Measurements from ENCODE around the gene TBL1XR1.
"Not testable (repeated sequence)": the region's sequence is repeated elsewhere in the genome, so short reads cannot be mapped to it uniquely, and the experiment has no call there.

The TBL1XR1 gene

DNA sequence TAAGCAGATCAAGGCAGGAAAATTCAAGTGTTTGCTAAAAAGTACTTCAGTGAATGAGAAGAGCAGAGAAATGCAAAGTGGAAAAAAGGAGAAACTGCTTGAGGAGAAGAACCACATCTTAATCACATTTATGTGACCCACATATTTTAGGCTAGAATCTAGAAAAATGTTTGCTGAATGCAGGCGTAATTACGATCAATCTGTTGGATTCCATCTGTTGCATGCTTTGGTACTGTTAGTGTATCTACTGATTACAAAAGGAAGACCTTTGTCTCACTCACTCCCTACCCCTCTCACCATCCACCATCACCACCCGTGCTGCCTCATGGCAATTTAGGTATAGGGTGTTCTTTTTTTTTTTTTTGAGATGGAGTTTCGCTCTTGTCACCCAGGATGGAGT, 9.7 kb upstream of the TBL1XR1 start:
- DNase-seq = no peak

DNA sequence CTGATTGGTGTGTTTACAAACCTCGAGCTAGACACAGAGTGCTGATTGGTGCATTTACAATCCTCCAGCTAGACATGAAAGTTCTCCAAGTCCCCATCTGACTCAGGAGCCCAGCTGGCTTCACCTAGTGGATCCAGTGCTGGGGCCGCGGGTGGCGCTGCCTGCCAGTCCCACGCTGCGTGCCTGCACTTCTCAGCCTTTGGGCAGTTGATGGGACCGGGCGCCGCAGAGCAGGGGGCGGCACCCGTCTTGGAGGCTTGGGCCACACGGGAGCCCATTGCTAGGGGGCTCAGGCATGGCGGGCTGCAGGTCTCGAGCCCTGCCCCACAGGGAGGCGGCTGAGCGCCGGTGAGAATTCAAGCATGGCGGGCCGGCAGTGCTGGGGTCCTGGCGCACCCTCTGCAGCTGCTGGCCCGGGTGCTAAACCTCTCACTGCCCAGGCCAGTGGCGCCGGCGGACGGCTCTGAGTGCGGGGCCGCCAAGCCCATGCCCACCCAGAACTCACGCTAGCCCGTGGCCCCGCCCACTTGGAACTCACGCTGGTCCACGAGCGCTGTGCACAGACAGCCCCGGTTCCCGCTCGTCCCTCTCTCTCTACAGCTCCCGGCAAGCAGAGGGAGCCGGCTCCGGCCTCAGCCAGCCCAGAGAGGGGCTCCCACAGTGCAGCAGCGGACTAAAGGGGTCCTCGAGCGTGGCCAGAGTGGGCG, 6.6 kb upstream of the TBL1XR1 start:
- no peak for DNase-seq

- DNase-seq = not testable (repeated sequence)
Measured at GRCh38 chr3:177203016-177203415, 5.7 kb upstream of the TBL1XR1 start.

GRCh38 chr3:177201700-177202397, 4.6 kb upstream of the TBL1XR1 start:
- peak; percentile 63 to 79 for DNase-seq

- DNase-seq = peak; percentile 6 to 56
Measured at GRCh38 chr3:177199206-177199760, 2.0 kb upstream of the TBL1XR1 start.

DNA sequence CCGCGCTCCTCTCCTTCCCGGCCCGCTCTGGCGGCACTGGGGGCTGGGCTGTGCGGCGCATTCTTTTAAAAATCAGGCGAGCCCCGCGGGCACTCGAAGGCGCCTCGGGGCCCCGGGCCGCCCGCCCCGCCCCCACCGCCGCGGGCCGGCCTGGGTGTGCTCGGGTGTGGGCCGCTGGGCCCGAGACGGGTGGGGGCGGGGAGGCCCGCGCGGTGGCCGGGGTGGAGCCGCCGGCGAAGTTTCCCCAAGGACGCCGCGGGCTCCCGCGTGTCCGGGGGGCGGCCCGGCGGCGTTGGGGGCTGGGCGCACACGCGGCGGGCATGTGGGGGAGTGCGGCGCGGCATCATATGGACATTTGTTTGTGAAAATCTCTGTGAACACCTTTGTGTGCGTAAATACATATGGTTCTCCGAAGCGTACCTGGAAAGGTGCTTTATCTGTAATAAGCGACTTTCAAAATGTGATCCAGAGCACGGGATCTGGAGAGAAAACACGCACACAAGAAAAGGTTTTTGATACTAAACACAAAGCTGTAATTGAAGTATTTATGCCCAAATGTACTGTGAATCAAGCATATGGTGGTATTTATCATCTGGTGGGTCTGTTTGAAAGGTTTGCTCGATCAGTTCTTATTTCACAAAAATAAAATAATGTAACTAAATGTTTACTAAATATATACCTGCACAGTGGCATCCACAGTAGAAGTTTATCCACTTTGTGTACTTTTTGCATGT, 612 bp upstream of the TBL1XR1 start:
- DNase-seq = no peak

DNA sequence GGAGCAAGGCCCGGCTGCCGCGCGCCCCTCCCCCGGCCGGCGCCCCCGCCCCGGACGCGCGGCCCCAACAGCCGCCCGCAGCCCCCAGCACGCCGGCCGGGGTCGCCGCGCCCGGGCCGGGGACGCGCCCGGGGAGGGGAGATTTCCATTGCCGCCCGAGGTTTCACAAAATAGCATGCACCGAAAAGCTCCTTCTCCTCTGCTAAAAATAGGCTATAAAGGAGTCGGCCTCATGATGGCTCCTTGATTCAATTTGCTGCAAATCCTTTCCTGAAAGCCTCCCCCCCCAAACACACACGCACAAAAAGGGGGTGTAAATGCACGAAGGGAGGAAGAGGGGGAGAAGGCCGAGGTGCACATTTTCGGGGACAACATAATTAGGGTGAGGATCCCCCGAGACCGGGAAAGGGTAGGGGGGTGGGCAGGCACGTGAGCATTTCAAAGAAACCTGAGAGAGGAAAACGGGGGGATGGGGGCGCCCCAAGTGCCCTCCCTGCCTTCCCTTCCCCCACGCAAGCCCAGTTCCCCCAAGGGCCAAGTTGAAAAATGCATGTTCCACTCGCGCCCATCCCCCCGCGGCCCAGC, 734 bp downstream of the TBL1XR1 start:
- DNase-seq = peak; percentile 37 to 60

- peak; percentile 45 to 64 for DNase-seq
Measured at GRCh38 chr3:177196008-177196455, 1.2 kb downstream of the TBL1XR1 start.

- DNase-seq = peak in 1 of 2 donors; percentile 37
Measured at GRCh38 chr3:177195242-177195991, 1.9 kb downstream of the TBL1XR1 start.

DNA sequence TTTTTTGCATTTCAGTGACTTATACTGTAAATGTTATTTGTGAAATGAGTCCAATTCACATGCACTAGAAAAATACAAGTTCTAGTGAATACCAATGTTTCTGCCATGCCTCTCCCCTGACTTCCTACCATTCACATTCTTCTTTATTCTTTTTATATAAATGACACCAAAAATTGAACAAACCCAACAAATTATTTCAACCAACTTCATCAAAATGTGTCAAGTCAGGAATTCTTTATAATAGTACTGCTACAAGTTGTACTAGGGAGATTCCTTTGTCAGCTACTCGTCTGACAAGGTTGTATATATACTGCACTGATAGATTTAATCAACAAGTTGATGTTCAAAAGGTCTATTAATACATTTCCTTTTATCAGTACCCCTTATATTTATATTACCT, 3.0 kb downstream of the TBL1XR1 start:
- DNase-seq = no peak

- DNase-seq = no peak
Measured at GRCh38 chr3:177193688-177194268, 3.5 kb downstream of the TBL1XR1 start.

DNA sequence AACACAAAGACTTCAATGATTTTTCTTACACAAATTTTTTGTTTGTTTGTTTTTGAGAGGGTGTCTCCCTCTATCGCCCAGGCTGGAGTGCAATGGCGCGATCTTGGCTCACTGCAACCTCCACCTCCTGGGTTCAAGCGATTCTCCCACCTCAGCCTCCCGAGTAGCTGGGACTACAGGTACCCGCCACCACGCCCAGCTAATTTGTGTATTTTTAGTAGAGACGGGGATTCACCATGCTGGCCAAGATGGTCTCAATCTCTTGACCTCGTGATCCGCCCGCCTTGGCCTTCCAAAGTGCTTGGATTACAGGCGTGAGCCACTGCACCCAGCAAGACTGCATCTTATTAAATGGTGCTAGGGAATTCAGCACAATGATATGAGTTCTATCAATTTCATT, 4.0 kb downstream of the TBL1XR1 start:
- DNase-seq = not testable (repeated sequence)

DNA sequence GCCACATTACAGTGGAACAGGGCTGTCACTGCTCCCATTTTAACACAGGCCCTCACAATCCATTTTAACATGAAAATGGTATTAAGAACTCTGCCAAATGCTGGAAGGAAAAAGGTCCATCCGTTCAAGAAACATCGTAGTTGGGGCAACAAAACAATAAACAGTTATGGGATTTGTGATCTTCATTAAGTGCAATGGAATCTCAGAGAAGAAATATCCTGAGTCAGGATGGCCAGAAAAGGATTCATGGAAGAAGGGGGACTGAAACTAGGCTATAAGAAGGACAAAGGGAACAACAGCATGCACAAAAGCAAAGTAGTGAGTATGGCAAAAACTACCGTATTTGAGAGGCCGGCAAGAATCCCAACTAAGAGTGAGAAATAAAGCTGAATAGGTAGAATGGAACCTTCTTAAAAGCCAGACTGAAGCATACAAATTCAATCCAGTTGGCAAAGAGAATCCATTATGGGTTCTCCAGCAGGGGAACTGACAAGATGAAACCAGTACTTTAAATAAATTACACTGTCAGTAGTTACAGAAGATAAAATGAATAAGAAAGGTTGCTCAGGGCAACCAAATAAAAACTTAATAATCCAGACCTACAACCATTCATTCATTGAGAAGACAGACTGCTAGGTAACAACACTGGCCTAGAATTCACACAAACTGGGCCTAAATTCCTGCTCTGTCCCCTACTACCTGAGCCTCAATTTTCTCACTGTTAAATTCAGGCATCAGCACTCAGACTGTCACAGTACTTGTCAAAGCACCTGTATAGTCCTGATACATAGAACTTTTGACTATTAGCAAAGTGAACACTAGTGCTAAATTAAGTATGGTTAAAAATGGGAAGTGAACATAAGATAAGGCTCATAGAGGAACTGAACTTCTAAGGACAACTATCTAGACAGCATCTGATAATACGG, 6.3 kb downstream of the TBL1XR1 start:
- no peak for DNase-seq

- not testable (repeated sequence) for DNase-seq
Measured at GRCh38 chr3:177190184-177190583, 7.1 kb downstream of the TBL1XR1 start.

GRCh38 chr3:177188325-177188724, 9.0 kb downstream of the TBL1XR1 start:
- not testable (repeated sequence) for DNase-seq

- no peak for DNase-seq
Measured at GRCh38 chr3:177186306-177186705, 11.0 kb downstream of the TBL1XR1 start.

GRCh38 chr3:177185035-177185574, 12.2 kb downstream of the TBL1XR1 start:
- no peak for DNase-seq

DNA sequence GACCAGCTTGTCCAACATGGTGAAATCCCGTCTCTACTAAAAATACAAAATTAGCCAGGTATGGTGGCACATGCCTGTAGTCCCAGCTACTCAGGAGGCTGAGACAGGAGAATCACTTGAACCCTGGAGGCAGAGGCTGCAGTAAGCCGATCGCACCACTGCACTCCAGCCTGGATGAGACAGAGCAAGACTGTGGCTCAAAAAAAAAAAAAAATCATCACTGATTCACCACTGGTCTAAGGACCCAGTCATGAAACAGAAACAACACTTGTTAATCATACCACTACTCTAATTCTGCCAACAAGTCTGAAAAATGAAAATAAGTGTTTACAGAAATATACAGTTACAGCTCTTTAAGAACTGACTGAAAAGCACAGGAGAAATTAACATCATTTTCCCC, 12.7 kb downstream of the TBL1XR1 start:
- not testable (repeated sequence) for DNase-seq

GRCh38 chr3:177182352-177182751, 14.9 kb downstream of the TBL1XR1 start:
- no peak for DNase-seq

DNA sequence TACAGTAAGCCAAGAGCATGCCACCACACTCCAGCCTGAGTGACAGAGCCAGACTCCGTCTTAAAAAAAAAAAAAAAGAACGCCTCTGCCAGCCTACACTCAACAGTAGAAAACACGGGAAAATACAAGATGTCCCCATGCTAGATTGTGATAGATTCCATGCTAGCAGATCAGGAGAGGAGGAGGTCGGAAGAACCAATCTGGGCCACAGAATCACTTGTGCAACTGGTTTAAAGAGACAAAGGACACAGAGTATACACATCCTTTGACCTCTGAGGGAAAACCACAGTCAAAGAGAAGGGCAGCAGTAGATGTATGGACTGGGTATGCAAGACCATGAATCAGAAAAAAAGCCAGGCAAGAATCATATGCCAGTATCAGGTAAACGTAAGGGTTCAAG, 15.9 kb downstream of the TBL1XR1 start:
- DNase-seq = no peak

Measured in CD4-positive, alpha-beta T cell treated with Interferon alpha-2 for 1 hour (primary cell).